Measurements from ENCODE around the gene NEK1.

GRCh38 chr4:169372791-169373190 is 239.6 kb downstream of the NEK1 start:
- TF ChIP-seq CTCF (IDR thresholded peaks at IDR 0.05) (no peak), ZFX (IDR thresholded peaks at IDR 0.05; ENCODE audit: borderline replicate concordance) (no peak)
